Kidney (tissue), 14 donors: ENCODE results near the gene MAP1LC3A. TPM values are rescaled to one million over a fixed set of nuclear protein-coding genes. Genes with fewer than 3 reads are reported as not detected.

Experiments used
- DNase-seq, 5 donors: peaks; one replicate each; pipeline ENCODE4 v3.0.0-alpha.2; 2013 to 2020
- FAIRE-seq: peaks from 2 replicates; lab custom pipeline; 2012; peaks lifted over from hg19 to GRCh38; lab: Jason Lieb, UNC
- H3K27ac ChIP-seq, 2 donors: one replicate each; pipeline ENCODE4 v1.7.0; 2013; ENCODE audit warnings: low read depth in 2 of 2, low read length in 2 of 2, inconsistent platforms in 1 of 2
- H3K27me3 ChIP-seq: one replicate; pipeline ENCODE4 v1.7.1; 2013; ENCODE audit warnings: low read length, inconsistent platforms; ENCODE audit not compliant: control insufficient read depth, insufficient read depth
- H3K36me3 ChIP-seq, 3 donors: one replicate each; pipeline versions ENCODE4 v1.7.0 to v1.7.1; 2013; ENCODE audit warnings: low read length in 3 of 3, control low read depth in 1 of 3, inconsistent platforms in 1 of 3; ENCODE audit not compliant: insufficient read depth in 3 of 3, control insufficient read depth in 2 of 3
- H3K4me1 ChIP-seq, 3 donors: one replicate each; pipeline versions ENCODE4 v1.7.0 to v1.7.1; 2013; ENCODE audit warnings: low read length in 3 of 3, inconsistent platforms in 1 of 3, low read depth in 1 of 3; ENCODE audit not compliant: control insufficient read depth in 2 of 3, insufficient read depth in 2 of 3
- H3K4me3 ChIP-seq, 3 donors: one replicate each; pipeline versions ENCODE4 v1.7.0 to v1.8.1; 2013; ENCODE audit warnings: low read length in 3 of 3, control low read depth in 1 of 3, inconsistent platforms in 1 of 3
- H3K9ac ChIP-seq, 3 donors: one replicate each; pipeline versions ENCODE4 v1.7.0 to v1.7.1; 2013; ENCODE audit warnings: low read length in 3 of 3, control low read depth in 1 of 3, inconsistent platforms in 1 of 3
- H3K9me3 ChIP-seq, 3 donors: one replicate each; pipeline versions ENCODE4 v1.7.0 to v1.7.1; 2013; ENCODE audit warnings: low read length in 3 of 3, control low read depth in 1 of 3, inconsistent platforms in 1 of 3; ENCODE audit not compliant: control insufficient read depth in 2 of 3, insufficient read depth in 1 of 3
- CTCF ChIP-seq: IDR thresholded peaks from 3 replicates; pipeline ENCODE4 v1.5.1; 2012; ENCODE audit warnings: mild to moderate bottlenecking, moderate library complexity, borderline replicate concordance; ENCODE audit not compliant: insufficient read depth; ENCODE audit errors: extremely low read depth
- intact Hi-C: fragments of 100-400 bp; cut with DNase I; formaldehyde crosslinking; loops from one replicate; pipeline ENCODE4 v1.11.1; 2022
- polyA plus RNA-seq: library from polyadenylated mRNA; stranded (reverse); fragments of 350-450 nt; fragmentation: Illumina TruSeq; extraction: RNeasy Lipid Tissue Mini Kit (QIAGEN cat#74804); gene quantifications from one replicate; pipeline ENCODE4 v1.2.3, GENCODE V29; 2014; ENCODE audit warnings: low read depth, low replicate concordance; ENCODE audit not compliant: insufficient read depth
- total RNA-seq: library from RNA; stranded (reverse); fragmentation: NEBNext Ultra II Directional; extraction: Animal tissue kit (Norgen Biotek cat#: 25700); gene quantifications from one replicate; pipeline ENCODE4 v1.2.1, GENCODE V29; 2021
- donor health status: control.
- donor health status: control.
- donor health status: control.
- donor health status: control.
- donor health status: control.
- donor health status: DM: yes; HTN: yes; CAD: no.
- donor health status: Normal renal cell carcinoma (clear cell type).

Gene MAP1LC3A
- total and polyA plus RNA-seq, 2 donors from 2014 or later, result 42.5 to 153 TPM

GRCh38 chr20:34535301-34535840, 23.1 kb upstream of the MAP1LC3A start:
- DNase-seq, result no peak

GRCh38 chr20:34535857-34536256, 22.7 kb upstream of the MAP1LC3A start:
- TF ChIP-seq CTCF, result no peak
- Histone ChIP-seq H3K9me3 (no peaks in the 10 kb centered on the region), H3K9ac (no peak overlapping the region), H3K36me3 (peaks cover 3 to 50% (median 31%) of the 10 kb centered on the region in 3 donors), H3K27me3 (no peaks in the 10 kb centered on the region), H3K4me1 (peaks cover 0 to 3% (median 0%) of the 10 kb centered on the region in 3 donors), H3K4me3 (no peak overlapping the region), H3K27ac (no peak overlapping the region)
- DNase-seq, result no peak
- intact Hi-C loops, result no loop called here
- FAIRE-seq, result no peak

More at GRCh38 chr20:34535301-34535840, 23.1 kb upstream of the MAP1LC3A start:
- FAIRE-seq, result no peak
- no peak overlapping the region for H3K4me3 ChIP-seq
- no peaks in the 10 kb centered on the region for H3K9me3 ChIP-seq
- intact Hi-C loops, result no loop called here
- no peak for TF ChIP-seq CTCF
- peaks cover 0 to 3% (median 0%) of the 10 kb centered on the region in 3 donors for H3K4me1 ChIP-seq
- H3K36me3 ChIP-seq, result peaks cover 3 to 51% (median 34%) of the 10 kb centered on the region in 3 donors
- H3K9ac ChIP-seq, result no peak overlapping the region
- H3K27ac ChIP-seq, result no peak overlapping the region
- no peaks in the 10 kb centered on the region for H3K27me3 ChIP-seq

GRCh38 chr20:34536798-34537394, 21.6 kb upstream of the MAP1LC3A start:
- Histone ChIP-seq H3K27ac (no peak overlapping the region), H3K4me3 (no peak overlapping the region), H3K9me3 (no peaks in the 10 kb centered on the region), H3K9ac (no peak overlapping the region), H3K4me1 (no peaks in the 10 kb centered on the region), H3K27me3 (no peaks in the 10 kb centered on the region), H3K36me3 (peaks cover 3 to 56% (median 28%) of the 10 kb centered on the region in 3 donors)
- peak in 3 of 5 donors; percentile 42 to 56 (median 46) for DNase-seq
- TF ChIP-seq CTCF, result peak; percentile 31
- intact Hi-C loops, result no loop called here
- no peak for FAIRE-seq
